ENCODE data around the gene TTC3. TPM values are rescaled to one million over a fixed set of nuclear protein-coding genes. Genes with fewer than 3 reads are reported as not detected.
A peak's percentile ranks its signal among the peaks of the same experiment; 100 is the strongest.

Gene TTC3
- total and polyA plus RNA-seq, 2 of the 13 experiments (the other 11 are each of a cell fraction or from before 2014, with no cell fraction given) = 55.7 to 108 TPM

DNA sequence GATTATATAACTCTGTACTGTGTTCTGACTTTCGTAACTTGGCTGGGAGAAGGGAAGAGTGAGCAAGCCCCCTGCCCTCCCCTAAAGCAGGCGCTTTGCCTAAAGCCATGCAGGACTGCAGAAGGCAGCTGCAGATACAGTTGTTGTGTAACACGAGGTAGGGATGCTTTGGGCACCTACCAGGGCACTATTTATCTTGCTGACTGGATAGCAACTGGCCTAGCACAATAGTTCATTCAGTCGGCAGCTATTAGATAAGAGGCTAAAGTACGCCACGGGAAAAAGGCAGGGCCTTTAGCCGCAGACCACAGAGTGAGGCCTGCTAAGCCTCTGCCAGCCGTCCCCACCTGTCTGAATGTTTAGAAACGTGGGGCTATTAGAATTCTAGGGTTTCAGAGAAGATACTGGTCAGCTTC, 80.9 kb downstream of the TTC3 start (continued):
- TF ChIP-seq, protein P1, sequence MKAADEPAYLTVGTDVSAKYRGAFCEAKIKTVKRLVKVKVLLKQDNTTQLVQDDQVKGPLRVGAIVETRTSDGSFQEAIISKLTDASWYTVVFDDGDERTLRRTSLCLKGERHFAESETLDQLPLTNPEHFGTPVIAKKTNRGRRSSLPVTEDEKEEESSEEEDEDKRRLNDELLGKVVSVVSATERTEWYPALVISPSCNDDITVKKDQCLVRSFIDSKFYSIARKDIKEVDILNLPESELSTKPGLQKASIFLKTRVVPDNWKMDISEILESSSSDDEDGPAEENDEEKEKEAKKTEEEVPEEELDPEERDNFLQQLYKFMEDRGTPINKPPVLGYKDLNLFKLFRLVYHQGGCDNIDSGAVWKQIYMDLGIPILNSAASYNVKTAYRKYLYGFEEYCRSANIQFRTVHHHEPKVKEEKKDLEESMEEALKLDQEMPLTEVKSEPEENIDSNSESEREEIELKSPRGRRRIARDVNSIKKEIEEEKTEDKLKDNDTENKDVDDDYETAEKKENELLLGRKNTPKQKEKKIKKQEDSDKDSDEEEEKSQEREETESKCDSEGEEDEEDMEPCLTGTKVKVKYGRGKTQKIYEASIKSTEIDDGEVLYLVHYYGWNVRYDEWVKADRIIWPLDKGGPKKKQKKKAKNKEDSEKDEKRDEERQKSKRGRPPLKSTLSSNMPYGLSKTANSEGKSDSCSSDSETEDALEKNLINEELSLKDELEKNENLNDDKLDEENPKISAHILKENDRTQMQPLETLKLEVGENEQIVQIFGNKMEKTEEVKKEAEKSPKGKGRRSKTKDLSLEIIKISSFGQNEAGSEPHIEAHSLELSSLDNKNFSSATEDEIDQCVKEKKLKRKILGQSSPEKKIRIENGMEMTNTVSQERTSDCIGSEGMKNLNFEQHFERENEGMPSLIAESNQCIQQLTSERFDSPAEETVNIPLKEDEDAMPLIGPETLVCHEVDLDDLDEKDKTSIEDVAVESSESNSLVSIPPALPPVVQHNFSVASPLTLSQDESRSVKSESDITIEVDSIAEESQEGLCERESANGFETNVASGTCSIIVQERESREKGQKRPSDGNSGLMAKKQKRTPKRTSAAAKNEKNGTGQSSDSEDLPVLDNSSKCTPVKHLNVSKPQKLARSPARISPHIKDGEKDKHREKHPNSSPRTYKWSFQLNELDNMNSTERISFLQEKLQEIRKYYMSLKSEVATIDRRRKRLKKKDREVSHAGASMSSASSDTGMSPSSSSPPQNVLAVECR (CRISPR knock-in tag; IDR thresholded peaks at IDR 0.05; ENCODE audit: borderline replicate concordance) = no peak; the same call in 1 of the 2 replicates
- TF ChIP-seq ARID2 (CRISPR knock-in tag; IDR thresholded peaks at IDR 0.05; ENCODE audit: borderline replicate concordance) (peak; percentile 80; the same call in 1 of the 2 replicates), HOXA3 (CRISPR knock-in tag; IDR thresholded peaks at IDR 0.05) (peak; percentile 84), HCFC1 (IDR thresholded peaks at IDR 0.05; ENCODE audit: low read depth, low read length) (no peak), ZNF362 (CRISPR knock-in tag; IDR thresholded peaks at IDR 0.05; ENCODE audit: borderline replicate concordance) (no peak), ZNF788 (CRISPR knock-in tag; IDR thresholded peaks at IDR 0.05; ENCODE audit: borderline replicate concordance) (peak; percentile 52; the same call in 1 of the 2 replicates), RAD21 (CRISPR knock-in tag; IDR thresholded peaks at IDR 0.05) (no peak), SOX13 (IDR thresholded peaks at IDR 0.05) (no peak), SOX13 (CRISPR knock-in tag; conservative IDR thresholded peaks at IDR 0.05 in 1 of 2, IDR thresholded peaks at IDR 0.05 in 1 of 2) (peak in 1 of 2 experiments; percentile 86; a peak in 2 of 4 replicates), SMAD3 (CRISPR knock-in tag; IDR thresholded peaks at IDR 0.05) (peak; percentile 84; the same call in 1 of the 2 replicates)
- TF ChIP-seq, protein P2, sequence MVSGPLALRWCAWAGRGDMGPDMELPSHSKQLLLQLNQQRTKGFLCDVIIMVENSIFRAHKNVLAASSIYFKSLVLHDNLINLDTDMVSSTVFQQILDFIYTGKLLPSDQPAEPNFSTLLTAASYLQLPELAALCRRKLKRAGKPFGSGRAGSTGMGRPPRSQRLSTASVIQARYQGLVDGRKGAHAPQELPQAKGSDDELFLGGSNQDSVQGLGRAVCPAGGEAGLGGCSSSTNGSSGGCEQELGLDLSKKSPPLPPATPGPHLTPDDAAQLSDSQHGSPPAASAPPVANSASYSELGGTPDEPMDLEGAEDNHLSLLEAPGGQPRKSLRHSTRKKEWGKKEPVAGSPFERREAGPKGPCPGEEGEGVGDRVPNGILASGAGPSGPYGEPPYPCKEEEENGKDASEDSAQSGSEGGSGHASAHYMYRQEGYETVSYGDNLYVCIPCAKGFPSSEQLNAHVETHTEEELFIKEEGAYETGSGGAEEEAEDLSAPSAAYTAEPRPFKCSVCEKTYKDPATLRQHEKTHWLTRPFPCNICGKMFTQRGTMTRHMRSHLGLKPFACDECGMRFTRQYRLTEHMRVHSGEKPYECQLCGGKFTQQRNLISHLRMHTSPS (CRISPR knock-in tag; IDR thresholded peaks at IDR 0.05; ENCODE audit: low read depth) = peak; percentile 97

Measured in HepG2 (cell line).